Neural progenitor cell (in vitro differentiated cells): ENCODE measurements around the gene ADGRD2. TPM values are rescaled to one million over a fixed set of nuclear protein-coding genes. Genes with fewer than 3 reads are reported as not detected.

Source experiments
- DNase-seq: peaks from one replicate; pipeline ENCODE4 v3.0.0-alpha.2; 2016; ENCODE audit warnings: low spot score
- H2AFZ ChIP-seq: fragments of 200-600 bp; sonication (generic); replicated peaks from 2 replicates; pipeline ENCODE4 v1.6.1; 2016; ENCODE audit warnings: antibody characterized with exemption
- H3F3A ChIP-seq: fragments of 200-600 bp; sonication (generic); 2 replicates; pipeline ENCODE4 v1.6.1; 2016; ENCODE audit warnings: antibody characterized with exemption, low read depth
- H3K27ac ChIP-seq: fragments of 200-600 bp; sonication (generic); 2 replicates; pipeline ENCODE4 v1.5.1; 2016; ENCODE audit warnings: mild to moderate bottlenecking
- H3K27me3 ChIP-seq: fragments of 200-600 bp; sonication (generic); 2 replicates; pipeline ENCODE4 v1.6.1; 2016; ENCODE audit warnings: mild to moderate bottlenecking, moderate library complexity
- H3K36me3 ChIP-seq: fragments of 200-600 bp; sonication (generic); 2 replicates; pipeline ENCODE4 v1.5.1; 2016
- H3K4me1 ChIP-seq: fragments of 200-600 bp; sonication (generic); 2 replicates; pipeline ENCODE4 v1.6.1; 2016; ENCODE audit warnings: mixed run types
- H3K4me2 ChIP-seq: fragments of 200-600 bp; sonication (generic); 2 replicates; pipeline ENCODE4 v1.6.1; 2016
- H3K4me3 ChIP-seq: fragments of 200-600 bp; sonication (generic); 2 replicates; pipeline ENCODE4 v1.5.1; 2016
- H3K79me2 ChIP-seq: fragments of 200-600 bp; sonication (generic); 2 replicates; pipeline ENCODE4 v1.6.1; 2016; ENCODE audit warnings: low read depth
- H3K9ac ChIP-seq: fragments of 200-600 bp; sonication (generic); 2 replicates; pipeline ENCODE4 v1.6.1; 2016
- H3K9me3 ChIP-seq: fragments of 200-600 bp; sonication (generic); 2 replicates; pipeline ENCODE4 v1.5.1; 2016; ENCODE audit warnings: low read depth
- H4K20me1 ChIP-seq: fragments of 200-600 bp; sonication (generic); 2 replicates; pipeline ENCODE4 v1.6.1; 2016; ENCODE audit warnings: low read depth
- H3K27ac Mint-ChIP-seq: 3 replicates; pipeline ENCODE4 v1.8.0; 2021; ENCODE audit warnings: mixed read lengths
- H3K27me3 Mint-ChIP-seq: 2 replicates; pipeline ENCODE4 v1.8.0; 2022; ENCODE audit warnings: low read depth, mild to moderate bottlenecking, inconsistent platforms, moderate library complexity, mixed read lengths; ENCODE audit not compliant: insufficient read depth
- H3K36me3 Mint-ChIP-seq: 3 replicates; pipeline ENCODE4 v1.8.0; 2021; ENCODE audit warnings: mixed read lengths
- H3K4me1 Mint-ChIP-seq: 3 replicates; pipeline ENCODE4 v1.8.0; 2021; ENCODE audit warnings: mixed read lengths
- H3K4me3 Mint-ChIP-seq: 3 replicates; pipeline ENCODE4 v1.8.0; 2021; ENCODE audit warnings: mild to moderate bottlenecking, moderate library complexity, mixed read lengths
- H3K9me3 Mint-ChIP-seq: 3 replicates; pipeline ENCODE4 v1.8.0; 2020; ENCODE audit warnings: mixed read lengths
- EZH2 ChIP-seq: fragments of 200-600 bp; sonication (generic); IDR thresholded peaks from 2 replicates; pipeline ENCODE4 v1.6.1; 2017; ENCODE audit warnings: antibody characterized with exemption, mild to moderate bottlenecking, moderate library complexity
- EZH2phosphoT487 ChIP-seq: fragments of 200-600 bp; sonication (generic); IDR thresholded peaks from 2 replicates; pipeline ENCODE4 v1.6.1; 2017; ENCODE audit warnings: antibody characterized with exemption
- total RNA-seq: library from RNA; depleted of rRNA; stranded (reverse); fragments of >200 nt; gene quantifications from 2 replicates; pipeline ENCODE4 v1.2.3, GENCODE V29; 2015; ENCODE audit warnings: low replicate concordance
- TF ChIP-seq, protein P1 (sequence below): fragments of 200-600 bp; sonication (generic); IDR thresholded peaks from 2 replicates; pipeline ENCODE4 v1.5.1; 2017; ENCODE audit warnings: antibody characterized with exemption, mild to moderate bottlenecking

The ADGRD2 gene
- total RNA-seq, 1 donor from 2014 or later = 0.13 TPM

- Histone ChIP-seq H3F3A (peaks cover 37% of the 10 kb centered on the region), H3K9me3 (no peaks in the 10 kb centered on the region), H3K4me3 (no peak overlapping the region), H4K20me1 (no peaks in the 10 kb centered on the region), H3K4me1 (peaks cover 66% of the 10 kb centered on the region), H3K9ac (no peak overlapping the region), H3K4me2 (no peak overlapping the region), H3K27me3 (no peaks in the 10 kb centered on the region), H3K27ac (no peak overlapping the region), H3K79me2 (no peaks in the 10 kb centered on the region), H3K36me3 (no peaks in the 10 kb centered on the region), H2AFZ (no peak overlapping the region)
- Mint-ChIP-seq H3K27ac (no peak overlapping the region), H3K27me3 (peaks cover 20% of the 10 kb centered on the region), H3K4me1 (peaks cover 47% of the 10 kb centered on the region), H3K9me3 (no peaks in the 10 kb centered on the region), H3K36me3 (no peaks in the 10 kb centered on the region), H3K4me3 (no peak overlapping the region)
- TF ChIP-seq, protein P1, sequence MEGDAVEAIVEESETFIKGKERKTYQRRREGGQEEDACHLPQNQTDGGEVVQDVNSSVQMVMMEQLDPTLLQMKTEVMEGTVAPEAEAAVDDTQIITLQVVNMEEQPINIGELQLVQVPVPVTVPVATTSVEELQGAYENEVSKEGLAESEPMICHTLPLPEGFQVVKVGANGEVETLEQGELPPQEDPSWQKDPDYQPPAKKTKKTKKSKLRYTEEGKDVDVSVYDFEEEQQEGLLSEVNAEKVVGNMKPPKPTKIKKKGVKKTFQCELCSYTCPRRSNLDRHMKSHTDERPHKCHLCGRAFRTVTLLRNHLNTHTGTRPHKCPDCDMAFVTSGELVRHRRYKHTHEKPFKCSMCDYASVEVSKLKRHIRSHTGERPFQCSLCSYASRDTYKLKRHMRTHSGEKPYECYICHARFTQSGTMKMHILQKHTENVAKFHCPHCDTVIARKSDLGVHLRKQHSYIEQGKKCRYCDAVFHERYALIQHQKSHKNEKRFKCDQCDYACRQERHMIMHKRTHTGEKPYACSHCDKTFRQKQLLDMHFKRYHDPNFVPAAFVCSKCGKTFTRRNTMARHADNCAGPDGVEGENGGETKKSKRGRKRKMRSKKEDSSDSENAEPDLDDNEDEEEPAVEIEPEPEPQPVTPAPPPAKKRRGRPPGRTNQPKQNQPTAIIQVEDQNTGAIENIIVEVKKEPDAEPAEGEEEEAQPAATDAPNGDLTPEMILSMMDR = no peak
- TF ChIP-seq EZH2phosphoT487 (no peak), EZH2 (no peak)
- DNase-seq = no peak
Observed at GRCh38 chr9:124489222-124489621, 39.0 kb downstream of the ADGRD2 start.

GRCh38 chr9:124490004-124490403, 39.8 kb downstream of the ADGRD2 start:
- H3K4me3 ChIP-seq = no peak overlapping the region
- no peak overlapping the region for H2AFZ ChIP-seq
- no peaks in the 10 kb centered on the region for H3K9me3 ChIP-seq
- no peak overlapping the region for H3K4me3 Mint-ChIP-seq
- no peak overlapping the region for H3K9ac ChIP-seq
- peaks cover 63% of the 10 kb centered on the region for H3K4me1 ChIP-seq
- H3K9me3 Mint-ChIP-seq = no peaks in the 10 kb centered on the region
- H3K27ac ChIP-seq = no peak overlapping the region
- H3K36me3 Mint-ChIP-seq = no peaks in the 10 kb centered on the region
- peaks cover 21% of the 10 kb centered on the region for H3K27me3 Mint-ChIP-seq
- TF ChIP-seq EZH2phosphoT487 (no peak), EZH2 (no peak)
- TF ChIP-seq, protein P1 = no peak
- H3K27ac Mint-ChIP-seq = peak overlapping the region; percentile 21
- no peaks in the 10 kb centered on the region for H3K27me3 ChIP-seq
- no peaks in the 10 kb centered on the region for H3K36me3 ChIP-seq
- no peak for DNase-seq
- peaks cover 47% of the 10 kb centered on the region for H3K4me1 Mint-ChIP-seq
- no peaks in the 10 kb centered on the region for H4K20me1 ChIP-seq
- H3K4me2 ChIP-seq = no peak overlapping the region
- H3F3A ChIP-seq = peaks cover 34% of the 10 kb centered on the region
- no peaks in the 10 kb centered on the region for H3K79me2 ChIP-seq

GRCh38 chr9:124491049-124491975, 41.1 kb downstream of the ADGRD2 start:
- Histone ChIP-seq H3F3A (peaks cover 21% of the 10 kb centered on the region), H3K9ac (no peak overlapping the region), H3K4me3 (no peak overlapping the region), H3K79me2 (no peaks in the 10 kb centered on the region), H2AFZ (no peak overlapping the region), H3K27me3 (no peaks in the 10 kb centered on the region), H3K4me1 (peaks cover 50% of the 10 kb centered on the region), H3K4me2 (no peak overlapping the region), H4K20me1 (no peaks in the 10 kb centered on the region), H3K36me3 (no peaks in the 10 kb centered on the region), H3K27ac (no peak overlapping the region), H3K9me3 (no peaks in the 10 kb centered on the region)
- Mint-ChIP-seq H3K9me3 (no peaks in the 10 kb centered on the region), H3K4me3 (no peak overlapping the region), H3K27me3 (peaks cover 18% of the 10 kb centered on the region), H3K36me3 (no peaks in the 10 kb centered on the region), H3K4me1 (peaks cover 42% of the 10 kb centered on the region), H3K27ac (peak overlapping the region; percentile 68)
- TF ChIP-seq EZH2 = no peak
- TF ChIP-seq, protein P1 = no peak
- no peak for TF ChIP-seq EZH2phosphoT487
- DNase-seq = no peak
